ENCODE measurements around the gene LRRC8D. TPM values are rescaled to one million over a fixed set of nuclear protein-coding genes. Genes with fewer than 3 reads are reported as not detected.

Gene LRRC8D
- total RNA-seq, 1 experiment from 2014 or later = 59.0 TPM

DNA sequence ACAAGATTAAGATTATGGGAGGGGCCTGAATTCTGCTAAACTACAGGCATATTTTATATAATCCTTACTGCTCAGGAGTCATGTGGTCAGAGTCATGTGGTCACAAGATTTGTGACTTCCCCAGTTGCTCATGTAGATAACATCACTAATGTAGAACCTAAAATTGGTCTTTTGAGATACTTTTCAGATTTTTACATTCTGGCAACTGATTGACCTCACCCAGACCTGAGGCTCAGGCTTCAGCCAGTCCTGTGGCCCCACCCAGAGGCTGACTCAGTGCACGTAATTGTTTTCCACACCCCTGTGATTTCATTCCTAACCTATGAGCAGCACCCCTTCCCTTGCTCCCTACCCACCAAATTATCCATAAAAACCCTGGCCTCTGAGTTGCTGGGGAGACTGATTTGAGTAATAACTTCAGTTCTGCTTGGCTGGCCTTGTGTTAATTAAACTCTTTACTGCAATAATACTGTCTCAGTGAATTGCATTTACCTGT lies 132.3 kb downstream of the LRRC8D start:
- DNase-seq (ENCODE audit: extremely low read depth, low read depth) = peak; percentile 66

DNA sequence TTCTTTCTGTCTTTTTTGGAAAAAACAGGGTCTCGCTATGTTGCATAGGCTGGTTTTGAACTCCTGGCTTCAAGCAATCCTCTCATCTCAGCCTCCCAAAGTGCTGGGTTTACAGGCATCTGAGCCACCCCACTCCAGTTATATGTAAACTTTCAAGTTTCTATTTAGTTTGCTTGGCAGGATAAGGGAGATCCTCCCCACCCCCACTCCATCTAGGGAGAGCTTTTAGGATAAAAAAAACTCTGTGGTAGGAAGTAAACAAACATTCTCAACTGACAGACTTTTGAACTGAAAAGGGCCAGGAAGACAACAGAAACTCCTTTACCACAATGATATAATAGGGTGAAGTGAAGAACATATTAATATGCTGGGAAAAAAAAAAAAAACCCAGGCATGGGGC lies 133.1 kb downstream of the LRRC8D start:
- DNase-seq (ENCODE audit: extremely low read depth, low read depth) = no peak

DNA sequence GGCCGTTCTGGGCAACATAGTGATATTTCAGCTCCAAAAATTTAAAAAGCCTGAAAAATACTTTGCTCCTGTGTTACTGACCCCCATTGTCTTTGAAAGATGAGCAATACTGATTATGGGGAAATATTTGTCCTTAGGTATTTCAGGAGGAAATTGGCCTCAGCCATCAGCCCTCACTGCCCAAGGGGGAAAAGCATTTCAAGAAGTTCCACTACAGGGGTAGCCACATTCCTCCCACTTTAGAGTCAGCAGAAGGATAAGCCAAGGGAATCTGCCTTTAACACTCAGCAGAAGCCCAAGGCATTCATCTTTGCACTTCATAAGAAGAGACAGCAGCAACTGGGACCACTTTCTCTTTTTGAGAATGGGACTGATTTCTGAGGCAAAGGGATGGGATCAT lies 133.6 kb downstream of the LRRC8D start:
- no peak for DNase-seq (ENCODE audit: extremely low read depth, low read depth)

GRCh38 chr1:89955311-89956205 lies 134.7 kb downstream of the LRRC8D start:
- no peak for DNase-seq (ENCODE audit: extremely low read depth, low read depth)

- DNase-seq (ENCODE audit: extremely low read depth, low read depth) = no peak
Measured at GRCh38 chr1:89957107-89957506, 136.3 kb downstream of the LRRC8D start.

- no peak for DNase-seq (ENCODE audit: extremely low read depth, low read depth)
Measured at GRCh38 chr1:89958851-89959654, 138.2 kb downstream of the LRRC8D start.

- no peak for DNase-seq (ENCODE audit: extremely low read depth, low read depth)
Measured at GRCh38 chr1:89959719-89960118, 138.9 kb downstream of the LRRC8D start.

DNA sequence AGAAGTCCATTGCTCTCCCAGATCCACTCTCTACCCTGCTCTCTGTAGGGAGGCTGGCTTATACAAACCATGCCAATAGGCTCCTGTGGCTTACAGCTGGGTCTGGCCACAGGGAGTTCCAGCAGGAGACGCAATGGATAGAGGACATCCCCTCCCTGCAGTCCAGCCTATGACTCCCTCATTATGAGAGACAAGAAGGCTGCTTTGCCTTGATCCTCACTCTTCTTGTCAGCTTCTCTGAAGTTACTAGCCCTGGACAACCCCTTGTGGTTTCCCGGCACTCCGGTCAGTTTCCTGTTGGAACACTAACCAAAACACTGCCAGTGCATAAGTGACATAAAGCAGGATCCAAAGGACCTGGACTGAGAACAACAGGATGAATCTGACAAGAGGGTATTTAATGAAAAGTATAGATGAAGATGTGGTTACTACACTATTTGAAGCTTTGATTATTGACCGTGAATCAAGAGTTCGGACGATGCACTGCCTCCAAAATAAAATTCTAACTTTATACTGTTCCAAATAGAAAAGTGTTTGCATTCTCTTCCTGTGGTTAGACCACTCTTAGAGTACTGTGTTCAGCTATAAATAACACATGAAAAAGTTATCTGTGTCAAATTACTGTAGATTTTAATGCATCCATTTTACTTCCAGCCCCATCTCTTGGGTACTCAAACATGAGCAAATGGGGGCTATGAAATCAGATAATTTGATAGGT lies 141.4 kb downstream of the LRRC8D start:
- no peak for DNase-seq (ENCODE audit: extremely low read depth, low read depth)

GRCh38 chr1:89962742-89963075 lies 141.9 kb downstream of the LRRC8D start:
- no peak for DNase-seq (ENCODE audit: extremely low read depth, low read depth)

DNA sequence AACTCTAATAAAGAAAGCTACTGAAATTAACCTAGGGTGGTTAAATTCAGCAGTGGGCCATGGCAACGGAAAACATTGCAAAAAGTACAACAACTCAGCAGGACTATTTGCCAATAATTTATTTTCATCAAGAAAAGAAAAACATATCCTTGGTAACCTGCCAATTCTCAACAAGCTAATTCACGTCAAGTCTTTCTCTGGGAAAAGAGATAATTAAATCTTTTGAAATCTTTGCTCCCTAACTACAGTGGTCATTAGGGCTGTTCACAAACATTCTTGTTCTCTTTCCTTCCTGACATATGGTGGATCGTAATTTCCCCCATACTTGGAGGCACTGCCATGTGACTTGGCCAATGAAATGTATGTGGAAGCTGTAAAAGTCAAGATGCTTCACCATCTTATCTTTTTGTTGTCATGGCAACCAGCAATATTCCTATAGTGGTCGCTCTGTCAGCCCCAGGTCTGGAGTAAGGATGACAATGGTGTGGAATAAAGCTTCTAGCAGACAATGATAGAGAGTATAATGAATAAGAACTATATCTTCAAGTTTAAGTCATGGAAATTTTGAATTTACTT lies 144.4 kb downstream of the LRRC8D start:
- DNase-seq (ENCODE audit: extremely low read depth, low read depth) = no peak

- no peak for DNase-seq (ENCODE audit: extremely low read depth, low read depth)
Measured at GRCh38 chr1:89966656-89967055, 145.8 kb downstream of the LRRC8D start.

DNA sequence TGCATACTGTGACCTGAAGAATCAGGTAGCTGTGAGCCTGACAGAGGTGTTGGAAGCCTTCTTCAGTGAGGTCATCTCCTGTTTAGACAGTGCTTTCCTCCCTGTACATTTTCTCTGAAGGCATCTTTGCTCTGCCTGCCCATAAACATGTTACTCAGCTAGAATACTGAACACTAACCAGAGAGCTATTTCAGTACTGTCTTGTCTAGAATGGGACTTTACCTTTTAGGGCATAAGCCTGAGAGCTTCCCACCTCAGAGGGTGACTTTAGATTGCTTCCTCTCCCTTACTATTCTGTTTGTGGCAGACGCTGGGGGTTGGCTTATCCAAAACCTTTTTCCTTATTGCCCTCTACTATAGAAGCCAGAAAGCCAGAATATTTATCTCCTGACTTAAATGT lies 150.8 kb downstream of the LRRC8D start:
- no peak for DNase-seq (ENCODE audit: extremely low read depth, low read depth)

DNA sequence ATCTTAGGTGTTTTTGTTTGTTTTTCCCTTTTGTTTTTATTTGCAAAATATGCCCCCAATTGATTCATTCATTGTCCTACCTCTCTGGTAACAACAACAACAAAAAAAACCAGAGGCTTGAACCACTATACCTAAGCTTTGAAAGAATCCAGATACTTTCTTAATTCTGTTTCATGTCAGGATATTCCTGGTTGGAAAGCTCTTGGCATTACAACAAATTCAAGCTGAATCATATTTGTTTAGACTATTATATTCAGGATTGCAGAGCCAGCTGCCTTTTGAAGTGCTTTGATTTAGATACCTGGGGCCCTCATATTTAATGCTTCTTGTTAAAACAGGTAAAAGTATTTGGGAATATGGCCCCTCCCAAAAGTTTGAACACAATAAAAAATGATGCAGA lies 151.2 kb downstream of the LRRC8D start:
- DNase-seq (ENCODE audit: extremely low read depth, low read depth) = no peak

DNA sequence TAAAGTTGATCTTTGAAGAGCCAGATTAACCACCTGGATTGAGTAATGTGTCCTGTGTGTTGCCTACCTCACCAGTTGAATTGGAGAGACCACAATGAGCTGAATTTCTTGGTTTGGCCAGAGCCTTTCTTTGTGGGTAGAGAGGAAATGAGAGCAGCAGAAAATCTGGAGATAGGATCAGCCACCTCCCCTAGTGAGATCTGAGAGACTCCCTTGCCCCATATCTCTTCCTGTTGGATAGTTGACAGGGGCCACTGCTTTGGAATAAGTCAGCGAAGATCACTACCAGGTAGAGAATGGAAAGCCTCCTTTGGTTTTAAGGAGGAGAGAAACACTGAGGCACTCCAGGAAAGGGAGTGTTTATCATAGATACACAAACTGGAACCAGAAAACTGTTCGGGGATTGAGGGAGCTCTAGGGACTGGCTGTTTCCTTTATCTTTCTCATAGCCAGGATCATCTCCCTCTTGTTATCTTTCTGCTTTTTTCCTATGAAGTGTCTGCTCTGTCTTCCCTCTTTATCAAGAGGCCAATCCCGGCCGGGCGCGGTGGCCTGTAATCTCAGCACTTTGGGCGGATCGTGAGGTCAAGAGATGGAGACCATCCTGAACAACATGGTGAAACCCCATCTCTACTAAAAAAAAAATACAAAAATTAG lies 152.8 kb downstream of the LRRC8D start:
- DNase-seq (ENCODE audit: extremely low read depth, low read depth) = no peak

DNA sequence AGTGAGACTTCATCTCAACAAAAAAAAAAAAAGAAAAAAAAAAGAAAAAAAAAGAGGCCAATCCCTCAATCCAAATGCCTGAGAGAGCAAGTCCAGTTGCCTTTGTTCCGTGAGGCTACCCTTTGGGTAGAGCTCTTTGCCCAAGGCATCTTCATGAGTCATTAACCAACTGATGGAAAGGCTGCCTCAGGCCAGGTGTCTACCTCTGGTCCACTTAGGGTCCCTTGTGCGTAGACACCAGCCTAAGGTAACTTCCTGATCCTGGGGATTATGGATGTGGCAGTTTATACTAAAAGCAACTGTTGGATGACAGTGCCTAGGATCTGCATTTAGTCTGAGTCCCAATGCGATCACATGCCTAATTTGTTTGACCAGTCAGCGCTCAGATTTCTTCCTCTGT lies 153.4 kb downstream of the LRRC8D start:
- no peak for DNase-seq (ENCODE audit: extremely low read depth, low read depth)

DNA sequence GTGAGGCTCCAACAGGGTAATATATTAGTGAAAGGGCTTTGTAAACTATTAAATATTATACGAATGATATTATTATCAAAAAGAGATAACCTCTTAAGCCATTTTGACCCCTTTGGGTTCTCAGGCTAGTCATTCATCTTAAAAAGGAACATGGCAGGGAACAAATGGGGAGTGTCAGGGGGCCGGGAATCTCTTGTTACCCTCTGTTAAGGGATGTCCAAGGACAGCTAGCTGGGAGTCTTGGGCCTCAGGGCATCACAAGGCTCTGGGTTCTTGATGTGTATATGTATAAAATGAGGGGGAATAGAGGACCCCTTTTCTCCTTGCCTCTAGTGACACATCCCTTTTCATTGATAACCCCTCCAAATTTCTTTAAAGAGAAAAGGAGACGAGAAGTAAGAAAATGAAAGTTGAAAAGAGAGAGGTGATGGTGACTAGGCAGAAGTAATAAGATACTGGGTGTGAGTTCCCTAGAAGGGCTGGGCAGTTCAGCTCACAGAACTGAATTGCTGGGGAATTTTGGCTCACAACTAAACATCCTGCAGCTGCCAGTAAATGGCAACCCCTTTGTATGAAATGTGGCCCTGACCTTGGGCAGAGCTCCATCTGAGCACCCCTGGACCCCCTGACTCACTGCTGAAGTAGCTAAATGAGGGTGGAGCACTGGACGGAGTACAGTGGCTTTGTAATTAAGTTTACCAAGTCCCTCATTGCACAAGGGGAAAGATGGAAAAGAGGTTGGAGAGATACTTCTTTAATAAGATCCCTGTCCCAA lies 154.1 kb downstream of the LRRC8D start:
- DNase-seq (ENCODE audit: extremely low read depth, low read depth) = no peak

- no peak for DNase-seq (ENCODE audit: extremely low read depth, low read depth)
Measured at GRCh38 chr1:89975540-89976125, 154.8 kb downstream of the LRRC8D start.

- DNase-seq (ENCODE audit: extremely low read depth, low read depth) = no peak
Measured at GRCh38 chr1:89978755-89979154, 157.9 kb downstream of the LRRC8D start.

DNA sequence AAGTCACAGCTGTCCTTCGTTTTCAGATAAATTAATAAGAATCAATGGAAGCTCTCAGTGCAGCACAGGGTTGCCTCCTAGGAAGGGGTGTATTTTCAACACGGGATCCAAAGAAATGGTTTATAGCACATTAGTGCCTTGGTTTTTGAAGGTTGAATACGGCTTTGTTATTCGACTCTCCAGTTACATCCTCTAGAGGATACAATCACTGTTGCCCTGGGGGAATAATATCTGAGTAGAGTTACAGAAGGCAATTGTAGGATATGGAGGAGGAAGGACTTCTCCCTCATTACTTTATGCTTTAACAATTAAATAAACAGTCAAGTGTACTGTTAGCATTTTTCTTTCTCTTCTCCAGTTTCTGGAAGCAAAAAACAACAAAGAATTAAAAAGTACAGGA lies 159.8 kb downstream of the LRRC8D start:
- peak; percentile 31 for DNase-seq (ENCODE audit: extremely low read depth, low read depth)

Data from NCI-H460 (cell line).